Activated naive CD4-positive, alpha-beta T cell treated with anti-CD3 and anti-CD28 coated beads for 36 hours (primary cell): ENCODE measurements around the gene ST6GALNAC3. TPM values are rescaled to one million over a fixed set of nuclear protein-coding genes. Genes with fewer than 3 reads are reported as not detected.

Experiments
- CTCF ChIA-PET: fragments of 350-600 bp; sonication (Branson Sonifier 250); formaldehyde crosslinking; loops from one replicate; lab custom pipeline; 2021; ENCODE audit warnings: antibody characterized with exemption; lab: Charles Lee
- DNase-seq: peaks from one replicate; pipeline ENCODE4 v3.0.0-alpha.2; 2020
- H3K27ac Mint-ChIP-seq: one replicate; pipeline ENCODE4 v1.8.0; 2021; ENCODE audit warnings: mild to moderate bottlenecking, mixed read lengths
- H3K27me3 Mint-ChIP-seq: one replicate; pipeline ENCODE4 v1.8.0; 2021; ENCODE audit warnings: low read depth, mixed read lengths
- H3K36me3 Mint-ChIP-seq: one replicate; pipeline ENCODE4 v1.8.0; 2021; ENCODE audit warnings: low read depth, mixed read lengths
- H3K4me1 Mint-ChIP-seq: one replicate; pipeline ENCODE4 v1.8.0; 2021; ENCODE audit warnings: low read depth, mixed read lengths
- H3K4me3 Mint-ChIP-seq: one replicate; pipeline ENCODE4 v1.8.0; 2021; ENCODE audit warnings: mild to moderate bottlenecking, moderate library complexity, mixed read lengths
- H3K9me3 Mint-ChIP-seq: one replicate; pipeline ENCODE4 v1.8.0; 2021; ENCODE audit warnings: mixed read lengths
- intact Hi-C: fragments of 100-400 bp; cut with micrococcal nuclease; formaldehyde crosslinking; loops from one replicate; pipeline ENCODE4 v1.15.1; 2023
- total RNA-seq, 2 experiments: library from RNA; stranded (reverse); gene quantifications; one replicate each; pipeline ENCODE4 v1.2.3, GENCODE V29; 2021

Gene ST6GALNAC3
- total RNA-seq, 2 experiments from 2014 or later: 2.5 to 2.8 TPM

- CTCF ChIA-PET: no interaction called here
- peaks cover 5% of the 10 kb centered on the region for H3K4me1 Mint-ChIP-seq
- no peak overlapping the region for H3K27ac Mint-ChIP-seq
- no peak for DNase-seq
- intact Hi-C loops: no loop called here
- H3K9me3 Mint-ChIP-seq: no peaks in the 10 kb centered on the region
- H3K36me3 Mint-ChIP-seq: no peaks in the 10 kb centered on the region
- H3K27me3 Mint-ChIP-seq: no peaks in the 10 kb centered on the region
- H3K4me3 Mint-ChIP-seq: no peak overlapping the region
These were observed 505.7 kb downstream of the ST6GALNAC3 start for GRCh38 chr1:76580206-76580605.

- no peak overlapping the region for H3K4me3 Mint-ChIP-seq
- no peaks in the 10 kb centered on the region for H3K36me3 Mint-ChIP-seq
- peaks cover 5% of the 10 kb centered on the region for H3K4me1 Mint-ChIP-seq
- no peak for DNase-seq
- H3K27ac Mint-ChIP-seq: no peak overlapping the region
- H3K9me3 Mint-ChIP-seq: no peaks in the 10 kb centered on the region
- intact Hi-C loops: no loop called here
- CTCF ChIA-PET: interaction anchor here (0.6 kb wide), 1 partner anchor 446 kb away, joined by 5 read pairs; no protein-coding TSS in a partner anchor
- no peaks in the 10 kb centered on the region for H3K27me3 Mint-ChIP-seq
These were observed 507.2 kb downstream of the ST6GALNAC3 start for GRCh38 chr1:76581712-76582111.

GRCh38 chr1:76583235-76583868, 508.8 kb downstream of the ST6GALNAC3 start:
- Mint-ChIP-seq H3K36me3 (no peaks in the 10 kb centered on the region), H3K27me3 (no peaks in the 10 kb centered on the region)
- CTCF ChIA-PET: interaction anchor here (0.6 kb wide), 1 partner anchor 84 kb away, joined by 3 read pairs; no protein-coding TSS in a partner anchor

GRCh38 chr1:76583875-76584477, 509.4 kb downstream of the ST6GALNAC3 start:
- no peak for DNase-seq
- peaks cover 5% of the 10 kb centered on the region for H3K4me1 Mint-ChIP-seq
- H3K36me3 Mint-ChIP-seq: no peaks in the 10 kb centered on the region
- H3K9me3 Mint-ChIP-seq: no peaks in the 10 kb centered on the region
- CTCF ChIA-PET: interaction anchor here (0.6 kb wide), 1 partner anchor 84 kb away, joined by 3 read pairs; no protein-coding TSS in a partner anchor
- no peaks in the 10 kb centered on the region for H3K27me3 Mint-ChIP-seq
- no peak overlapping the region for H3K27ac Mint-ChIP-seq
- intact Hi-C loops: no loop called here
- H3K4me3 Mint-ChIP-seq: no peak overlapping the region

More at GRCh38 chr1:76583235-76583868, 508.8 kb downstream of the ST6GALNAC3 start:
- intact Hi-C loops: no loop called here
- H3K9me3 Mint-ChIP-seq: no peaks in the 10 kb centered on the region
- no peak overlapping the region for H3K27ac Mint-ChIP-seq
- no peak overlapping the region for H3K4me3 Mint-ChIP-seq
- H3K4me1 Mint-ChIP-seq: peaks cover 5% of the 10 kb centered on the region
- DNase-seq: no peak

- no peak overlapping the region for H3K4me3 Mint-ChIP-seq
- H3K9me3 Mint-ChIP-seq: no peaks in the 10 kb centered on the region
- CTCF ChIA-PET: no interaction called here
- peaks cover 5% of the 10 kb centered on the region for H3K4me1 Mint-ChIP-seq
- no peak for DNase-seq
- intact Hi-C loops: no loop called here
- H3K27ac Mint-ChIP-seq: no peak overlapping the region
- no peaks in the 10 kb centered on the region for H3K36me3 Mint-ChIP-seq
- H3K27me3 Mint-ChIP-seq: no peaks in the 10 kb centered on the region
These were observed 511.6 kb downstream of the ST6GALNAC3 start for GRCh38 chr1:76585980-76586674.

GRCh38 chr1:76587212-76587611, 512.7 kb downstream of the ST6GALNAC3 start:
- no peak for DNase-seq
- Mint-ChIP-seq H3K4me1 (peaks cover 5% of the 10 kb centered on the region), H3K36me3 (no peaks in the 10 kb centered on the region), H3K4me3 (no peak overlapping the region), H3K27me3 (no peaks in the 10 kb centered on the region), H3K27ac (no peak overlapping the region), H3K9me3 (no peaks in the 10 kb centered on the region)
- CTCF ChIA-PET: no interaction called here
- intact Hi-C loops: no loop called here

- H3K27me3 Mint-ChIP-seq: no peaks in the 10 kb centered on the region
- CTCF ChIA-PET: no interaction called here
- intact Hi-C loops: no loop called here
- H3K36me3 Mint-ChIP-seq: no peaks in the 10 kb centered on the region
- no peak overlapping the region for H3K4me3 Mint-ChIP-seq
- no peaks in the 10 kb centered on the region for H3K4me1 Mint-ChIP-seq
- H3K9me3 Mint-ChIP-seq: peaks cover 4% of the 10 kb centered on the region
- no peak for DNase-seq
- H3K27ac Mint-ChIP-seq: no peak overlapping the region
These were observed 516.9 kb downstream of the ST6GALNAC3 start for GRCh38 chr1:76591461-76591860.

- no peaks in the 10 kb centered on the region for H3K4me1 Mint-ChIP-seq
- H3K9me3 Mint-ChIP-seq: peaks cover 4% of the 10 kb centered on the region
- H3K4me3 Mint-ChIP-seq: no peak overlapping the region
- CTCF ChIA-PET: no interaction called here
- DNase-seq: no peak
- H3K27me3 Mint-ChIP-seq: no peaks in the 10 kb centered on the region
- intact Hi-C loops: no loop called here
- H3K27ac Mint-ChIP-seq: no peak overlapping the region
- H3K36me3 Mint-ChIP-seq: no peaks in the 10 kb centered on the region
These were observed 517.4 kb downstream of the ST6GALNAC3 start for GRCh38 chr1:76591963-76592362.

GRCh38 chr1:76593141-76593540, 518.6 kb downstream of the ST6GALNAC3 start:
- CTCF ChIA-PET: no interaction called here
- Mint-ChIP-seq H3K36me3 (no peaks in the 10 kb centered on the region), H3K9me3 (peaks cover 4% of the 10 kb centered on the region), H3K27me3 (no peaks in the 10 kb centered on the region), H3K27ac (no peak overlapping the region), H3K4me1 (no peaks in the 10 kb centered on the region), H3K4me3 (no peak overlapping the region)
- intact Hi-C loops: no loop called here
- DNase-seq: no peak

GRCh38 chr1:76593618-76594017, 519.1 kb downstream of the ST6GALNAC3 start:
- intact Hi-C loops: no loop called here
- H3K4me1 Mint-ChIP-seq: no peaks in the 10 kb centered on the region
- no peak overlapping the region for H3K27ac Mint-ChIP-seq
- no peak for DNase-seq
- H3K27me3 Mint-ChIP-seq: no peaks in the 10 kb centered on the region
- H3K4me3 Mint-ChIP-seq: no peak overlapping the region
- no peaks in the 10 kb centered on the region for H3K36me3 Mint-ChIP-seq
- H3K9me3 Mint-ChIP-seq: peaks cover 4% of the 10 kb centered on the region
- CTCF ChIA-PET: no interaction called here

- CTCF ChIA-PET: no interaction called here
These were observed 520.5 kb downstream of the ST6GALNAC3 start for GRCh38 chr1:76595024-76595423.

GRCh38 chr1:76601465-76601864, 526.9 kb downstream of the ST6GALNAC3 start:
- intact Hi-C loops: no loop called here
- no peaks in the 10 kb centered on the region for H3K4me1 Mint-ChIP-seq
- CTCF ChIA-PET: interaction anchor here (0.6 kb wide), 1 partner anchor 9 kb away, joined by 3 read pairs; no protein-coding TSS in a partner anchor
- no peak overlapping the region for H3K4me3 Mint-ChIP-seq
- DNase-seq: no peak
- H3K9me3 Mint-ChIP-seq: no peaks in the 10 kb centered on the region
- H3K36me3 Mint-ChIP-seq: no peaks in the 10 kb centered on the region
- no peak overlapping the region for H3K27ac Mint-ChIP-seq
- no peaks in the 10 kb centered on the region for H3K27me3 Mint-ChIP-seq

More at GRCh38 chr1:76595024-76595423, 520.5 kb downstream of the ST6GALNAC3 start:
- no peaks in the 10 kb centered on the region for H3K36me3 Mint-ChIP-seq
- intact Hi-C loops: no loop called here
- no peak for DNase-seq
- H3K27ac Mint-ChIP-seq: no peak overlapping the region
- H3K4me3 Mint-ChIP-seq: no peak overlapping the region
- peaks cover 4% of the 10 kb centered on the region for H3K9me3 Mint-ChIP-seq
- H3K4me1 Mint-ChIP-seq: no peaks in the 10 kb centered on the region
- H3K27me3 Mint-ChIP-seq: no peaks in the 10 kb centered on the region
